CD8-positive, alpha-beta memory T cell (primary cell): Measurements from ENCODE around the gene OSBPL9. TPM values are rescaled to one million over a fixed set of nuclear protein-coding genes. Genes with fewer than 3 reads are reported as not detected.
"Not testable (repeated sequence)": the region's sequence is repeated elsewhere in the genome, so short reads cannot be mapped to it uniquely, and the experiment has no call there.

ENCODE experiments used
- CTCF ChIA-PET: fragments of 350-600 bp; sonication (Branson Sonifier 250); formaldehyde crosslinking; loops from one replicate; lab custom pipeline; 2021; ENCODE audit warnings: antibody characterized with exemption; lab: Charles Lee
- POLR2A ChIA-PET: fragments of 350-600 bp; sonication (Branson Sonifier 250); formaldehyde crosslinking; loops from one replicate; lab custom pipeline; 2021; ENCODE audit warnings: antibody characterized with exemption; lab: Charles Lee
- DNase-seq, 5 donors: peaks; one replicate each; pipeline versions ENCODE4 v3.0.0 to v3.0.0-alpha.2; 2020 to 2022; ENCODE audit warnings: mixed read lengths in 1 of 5
- H3K27ac ChIP-seq: one replicate; pipeline ENCODE4 v1.7.0; 2013; ENCODE audit warnings: low read depth, mild to moderate bottlenecking, low read length, moderate library complexity
- H3K27me3 ChIP-seq: 2 replicates; pipeline ENCODE4 v1.7.0; 2013; ENCODE audit warnings: low read length, mild to moderate bottlenecking; ENCODE audit not compliant: insufficient read depth, poor library complexity, severe bottlenecking
- H3K36me3 ChIP-seq: 2 replicates; pipeline ENCODE4 v1.7.0; 2013; ENCODE audit warnings: mild to moderate bottlenecking, low read length, moderate library complexity; ENCODE audit not compliant: insufficient read depth
- H3K4me1 ChIP-seq: 2 replicates; pipeline ENCODE4 v1.7.0; 2013; ENCODE audit warnings: mild to moderate bottlenecking, low read length, moderate library complexity; ENCODE audit not compliant: insufficient read depth
- H3K4me3 ChIP-seq: 2 replicates; pipeline ENCODE4 v1.7.0; 2013; ENCODE audit warnings: mild to moderate bottlenecking, low read length
- H3K9me3 ChIP-seq: 2 replicates; pipeline ENCODE4 v1.7.0; 2013; ENCODE audit warnings: mild to moderate bottlenecking, low read length
- H3K27ac Mint-ChIP-seq, 8 donors: one replicate each; pipeline ENCODE4 v1.8.0; 2020 to 2021; ENCODE audit warnings: mixed read lengths in 8 of 8, mild to moderate bottlenecking in 6 of 8, inconsistent platforms in 3 of 8, moderate library complexity in 3 of 8
- H3K27me3 Mint-ChIP-seq, 2 donors: one replicate each; pipeline ENCODE4 v1.8.0; 2020 to 2021; ENCODE audit warnings: mixed read lengths in 2 of 2, mild to moderate bottlenecking in 1 of 2, moderate library complexity in 1 of 2
- H3K36me3 Mint-ChIP-seq, 3 donors: one replicate each; pipeline ENCODE4 v1.8.0; 2020 to 2021; ENCODE audit warnings: mixed read lengths in 3 of 3, inconsistent platforms in 1 of 3, mild to moderate bottlenecking in 1 of 3
- H3K4me1 Mint-ChIP-seq, 3 donors: one replicate each; pipeline ENCODE4 v1.8.0; 2020 to 2021; ENCODE audit warnings: mixed read lengths in 3 of 3, inconsistent platforms in 1 of 3, mild to moderate bottlenecking in 1 of 3
- H3K4me3 Mint-ChIP-seq, 7 donors: one replicate each; pipeline ENCODE4 v1.8.0; 2020 to 2021; ENCODE audit warnings: mixed read lengths in 7 of 7, mild to moderate bottlenecking in 6 of 7, moderate library complexity in 4 of 7, inconsistent platforms in 2 of 7
- H3K9me3 Mint-ChIP-seq, 5 donors: one replicate each; pipeline ENCODE4 v1.8.0; 2020 to 2022; ENCODE audit warnings: mixed read lengths in 5 of 5, mild to moderate bottlenecking in 3 of 5, moderate library complexity in 2 of 5, inconsistent platforms in 1 of 5
- polyA plus RNA-seq: library from polyadenylated mRNA; unstranded; fragments of 300-500 nt; fragmentation: Illumina TruSeq; gene quantifications from one replicate; pipeline ENCODE4 v1.2.3, GENCODE V29; 2021
- total RNA-seq, 2 experiments: library from RNA; stranded (reverse); gene quantifications; one replicate each; pipeline ENCODE4 v1.2.3, GENCODE V29; 2021

Gene OSBPL9
- total and polyA plus RNA-seq, 3 experiments from 2014 or later, result 43.4 to 48.0 (median 47.6) TPM

DNA sequence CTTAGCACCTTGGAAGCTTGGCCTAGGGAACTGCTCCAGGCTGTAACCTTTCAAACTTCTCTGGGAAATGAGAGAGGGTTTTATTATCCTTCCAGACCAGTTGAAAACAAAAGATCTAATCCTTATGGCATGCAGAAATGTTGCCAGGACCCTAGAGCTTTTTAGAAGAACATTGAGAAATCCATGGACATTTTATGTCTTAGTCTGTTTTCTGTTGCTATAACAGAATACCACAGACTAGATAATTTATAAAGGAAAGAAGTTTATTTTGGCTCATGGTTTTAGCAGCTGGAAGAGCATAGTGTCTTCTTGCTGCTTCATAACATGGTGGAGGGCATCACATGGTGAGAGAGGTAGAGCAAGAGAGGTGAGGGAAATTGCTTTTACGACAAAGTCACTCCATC lies 25.8 kb downstream of the OSBPL9 start:
- POLR2A ChIA-PET, result no interaction called here
- no peaks in the 10 kb centered on the region for H3K9me3 ChIP-seq
- no peaks in the 10 kb centered on the region for H3K4me1 ChIP-seq
- no peak for DNase-seq
- Mint-ChIP-seq H3K36me3 (peaks cover 5 to 18% (median 11%) of the 10 kb centered on the region in 3 donors), H3K4me1 (peaks cover 11 to 40% (median 31%) of the 10 kb centered on the region in 3 donors), H3K27me3 (no peaks in the 10 kb centered on the region), H3K27ac (peak overlapping the region in 1 of 8 donors; percentile 25), H3K9me3 (peaks cover 0 to 2% (median 0%) of the 10 kb centered on the region in 5 donors), H3K4me3 (no peak overlapping the region)
- H3K27ac ChIP-seq, result no peak overlapping the region
- H3K4me3 ChIP-seq, result no peak overlapping the region
- H3K36me3 ChIP-seq, result no peaks in the 10 kb centered on the region
- CTCF ChIA-PET, result no interaction called here
- no peaks in the 10 kb centered on the region for H3K27me3 ChIP-seq

DNA sequence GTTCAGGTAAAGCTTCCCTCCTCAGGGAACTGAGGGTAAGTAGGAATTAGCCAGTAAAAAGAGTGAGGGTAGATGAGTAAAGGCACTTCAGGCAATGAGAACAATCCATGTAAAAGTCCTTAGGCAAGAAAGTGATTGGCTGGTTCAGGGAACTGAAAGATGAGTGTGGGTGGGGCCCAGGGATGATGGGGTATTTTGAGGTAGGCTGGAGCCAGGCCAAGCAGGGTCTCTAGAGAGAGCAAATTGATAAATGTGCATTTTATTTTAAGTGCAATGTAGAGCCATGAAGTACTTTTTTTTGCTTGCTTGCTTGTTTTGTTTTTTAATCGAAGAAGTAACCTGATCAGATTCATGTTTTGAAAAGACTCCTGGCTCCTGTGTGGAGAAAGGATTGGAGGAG lies 26.5 kb downstream of the OSBPL9 start:
- ChIA-PET CTCF (no interaction called here), POLR2A (no interaction called here)
- Histone ChIP-seq H3K4me1 (no peaks in the 10 kb centered on the region), H3K36me3 (no peaks in the 10 kb centered on the region), H3K27ac (no peak overlapping the region), H3K9me3 (no peaks in the 10 kb centered on the region), H3K27me3 (no peaks in the 10 kb centered on the region), H3K4me3 (no peak overlapping the region)
- no peaks in the 10 kb centered on the region for H3K27me3 Mint-ChIP-seq
- no peak for DNase-seq
- H3K36me3 Mint-ChIP-seq, result peaks cover 5 to 18% (median 11%) of the 10 kb centered on the region in 3 donors
- H3K9me3 Mint-ChIP-seq, result peaks cover 0 to 2% (median 0%) of the 10 kb centered on the region in 5 donors
- H3K27ac Mint-ChIP-seq, result peak overlapping the region in 2 of 8 donors; percentile 56 to 77
- no peak overlapping the region for H3K4me3 Mint-ChIP-seq
- peaks cover 13 to 42% (median 26%) of the 10 kb centered on the region in 3 donors for H3K4me1 Mint-ChIP-seq

DNA sequence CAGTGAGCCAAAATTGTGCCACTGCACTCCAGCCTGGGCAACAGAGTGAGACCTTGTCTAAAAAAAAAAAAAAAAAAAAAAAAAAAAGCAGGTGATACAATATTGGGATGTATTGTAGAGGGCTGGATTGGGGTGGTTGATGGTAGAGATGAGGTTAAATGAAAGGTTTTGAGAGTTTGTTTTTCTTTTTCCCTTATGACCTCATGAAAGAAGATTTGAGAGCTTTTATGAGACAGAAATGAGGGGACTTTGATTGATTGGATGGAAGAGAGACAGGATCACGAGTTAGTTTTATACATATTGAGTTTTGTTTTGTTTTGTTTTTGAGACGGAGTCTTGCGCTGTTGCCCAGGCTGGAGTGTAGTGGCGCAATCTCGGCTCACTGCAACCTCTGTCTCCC lies 27.1 kb downstream of the OSBPL9 start:
- no peak for DNase-seq
- no peak overlapping the region for H3K4me3 Mint-ChIP-seq
- H3K27me3 Mint-ChIP-seq, result no peaks in the 10 kb centered on the region
- POLR2A ChIA-PET, result no interaction called here
- Histone ChIP-seq H3K36me3 (no peaks in the 10 kb centered on the region), H3K27me3 (no peaks in the 10 kb centered on the region), H3K27ac (no peak overlapping the region), H3K4me3 (no peak overlapping the region), H3K4me1 (no peaks in the 10 kb centered on the region), H3K9me3 (no peaks in the 10 kb centered on the region)
- CTCF ChIA-PET, result no interaction called here
- H3K27ac Mint-ChIP-seq, result no peak overlapping the region
- H3K4me1 Mint-ChIP-seq, result peaks cover 12 to 41% (median 25%) of the 10 kb centered on the region in 3 donors
- peaks cover 0 to 2% (median 0%) of the 10 kb centered on the region in 5 donors for H3K9me3 Mint-ChIP-seq
- peaks cover 5 to 18% (median 11%) of the 10 kb centered on the region in 3 donors for H3K36me3 Mint-ChIP-seq

DNA sequence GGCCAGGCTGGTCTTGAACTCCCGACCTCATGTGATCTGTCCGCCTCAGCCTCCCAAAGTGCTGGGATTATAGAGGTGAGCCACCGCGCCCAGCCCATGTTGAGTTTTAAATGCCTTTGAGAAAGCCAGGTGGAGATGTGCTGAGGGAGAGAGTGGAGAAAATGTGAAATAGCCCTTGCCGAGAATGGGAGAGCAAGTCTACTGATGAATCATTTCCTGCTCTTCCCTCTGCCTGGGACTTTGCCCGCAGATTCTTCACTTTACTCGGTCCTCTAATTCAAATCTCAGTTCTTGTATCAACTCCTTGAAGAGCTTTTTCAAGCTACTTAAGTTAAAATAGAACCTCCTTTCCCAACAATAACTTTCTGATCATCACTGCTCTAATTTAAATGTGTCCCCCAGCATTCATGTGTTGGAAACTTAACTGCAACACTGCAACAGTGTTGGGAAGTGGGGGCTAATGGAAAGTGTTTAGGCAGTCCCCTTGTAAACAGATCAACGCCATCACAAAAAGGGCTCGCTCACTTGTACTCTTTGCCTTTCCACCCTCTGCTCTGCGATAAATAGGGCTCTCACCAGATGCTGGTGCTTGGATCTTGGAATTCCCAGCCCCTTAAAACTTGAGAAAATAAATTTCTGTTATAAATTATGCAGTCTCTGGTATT lies 27.8 kb downstream of the OSBPL9 start:
- ChIA-PET CTCF (no interaction called here), POLR2A (no interaction called here)
- H3K4me3 Mint-ChIP-seq, result no peak overlapping the region

DNA sequence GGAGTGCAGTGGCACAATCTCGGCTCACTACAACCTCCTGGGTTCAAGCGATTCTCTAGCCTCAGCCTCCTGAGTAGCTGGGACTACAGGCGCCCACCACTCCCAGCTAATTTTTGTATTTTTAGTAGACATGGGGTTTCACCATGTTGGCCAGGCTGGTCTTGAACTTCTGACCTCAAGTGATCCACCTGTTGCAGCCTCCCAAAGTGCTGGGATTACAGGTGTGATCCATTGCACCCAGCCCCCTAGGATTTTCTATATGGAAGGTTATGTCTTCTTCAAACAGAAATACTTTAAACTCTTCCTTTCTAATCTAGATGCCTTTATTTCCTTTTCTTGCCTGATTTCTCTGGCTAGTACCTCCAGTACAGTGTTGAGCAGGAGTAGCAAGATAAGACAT lies 29.7 kb downstream of the OSBPL9 start:
- peaks cover 5 to 15% (median 11%) of the 10 kb centered on the region in 3 donors for H3K36me3 Mint-ChIP-seq
- H3K4me3 ChIP-seq, H3K9me3 ChIP-seq, H3K27me3 ChIP-seq, H3K9me3 Mint-ChIP-seq, H3K4me3 Mint-ChIP-seq, CTCF ChIA-PET, DNase-seq, POLR2A ChIA-PET, H3K27ac ChIP-seq, H3K36me3 ChIP-seq, H3K27me3 Mint-ChIP-seq, H3K27ac Mint-ChIP-seq, H3K4me1 ChIP-seq: not testable (repeated sequence)
- peaks cover 16 to 40% (median 20%) of the 10 kb centered on the region in 3 donors for H3K4me1 Mint-ChIP-seq

More for the DNA sequence above, 27.8 kb downstream of the OSBPL9 start:
- Mint-ChIP-seq H3K36me3 (peaks cover 5 to 18% (median 11%) of the 10 kb centered on the region in 3 donors), H3K27ac (no peak overlapping the region), H3K27me3 (no peaks in the 10 kb centered on the region), H3K4me1 (peaks cover 11 to 40% (median 20%) of the 10 kb centered on the region in 3 donors), H3K9me3 (peaks cover 0 to 2% (median 0%) of the 10 kb centered on the region in 5 donors)
- Histone ChIP-seq H3K36me3 (no peaks in the 10 kb centered on the region), H3K27me3 (no peaks in the 10 kb centered on the region), H3K27ac (no peak overlapping the region), H3K4me3 (no peak overlapping the region), H3K9me3 (no peaks in the 10 kb centered on the region), H3K4me1 (no peaks in the 10 kb centered on the region)
- DNase-seq, result no peak

DNA sequence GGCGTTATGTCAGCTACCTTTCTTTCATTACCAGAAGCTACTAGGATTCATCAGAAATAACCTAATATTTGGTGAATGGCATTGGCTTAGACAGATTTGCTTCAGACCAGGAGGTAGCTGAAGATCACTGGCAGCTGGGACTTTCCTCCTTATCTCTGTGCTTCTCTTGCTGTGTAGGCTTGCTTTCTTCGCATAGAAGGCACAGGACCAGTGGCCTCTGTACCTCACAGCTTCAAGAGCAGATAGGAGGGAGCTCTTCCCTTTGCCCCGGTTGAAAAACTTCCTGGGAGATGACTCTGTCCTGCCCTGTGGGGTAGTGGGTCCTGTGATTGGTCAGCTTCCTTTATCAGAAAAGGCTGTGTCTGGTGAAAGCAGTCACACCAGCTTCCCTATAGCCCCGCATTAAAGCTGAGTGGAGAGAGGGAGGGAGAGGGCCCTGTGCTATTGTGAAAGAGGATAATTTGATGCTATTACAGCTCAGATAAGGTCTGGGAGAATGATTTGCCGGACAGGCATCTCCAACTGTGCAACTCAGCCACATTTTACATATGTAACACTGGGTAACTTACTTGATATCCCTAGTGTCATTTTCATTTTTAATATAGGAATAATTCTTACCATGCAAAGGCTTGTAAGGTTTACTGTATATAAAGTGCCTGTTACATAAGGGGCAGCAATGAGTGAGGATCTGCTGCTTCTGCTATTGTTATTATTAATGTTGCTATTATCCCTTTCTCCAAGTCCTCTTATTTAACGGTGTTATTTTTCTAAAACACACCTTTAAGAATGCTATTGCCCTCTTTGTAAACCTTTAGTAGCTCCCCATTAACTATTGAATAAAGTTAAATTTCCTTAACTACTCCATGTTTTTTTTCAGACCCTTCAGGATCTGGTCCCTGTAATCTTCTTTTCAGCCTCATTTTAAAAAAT lies 31.6 kb downstream of the OSBPL9 start:
- no peaks in the 10 kb centered on the region for H3K27me3 ChIP-seq
- no peaks in the 10 kb centered on the region for H3K9me3 ChIP-seq
- ChIA-PET POLR2A (no interaction called here), CTCF (no interaction called here)
- Mint-ChIP-seq H3K4me1 (peaks cover 16 to 33% (median 20%) of the 10 kb centered on the region in 3 donors), H3K9me3 (peaks cover 0 to 2% (median 0%) of the 10 kb centered on the region in 5 donors), H3K36me3 (peaks cover 4 to 21% (median 8%) of the 10 kb centered on the region in 3 donors), H3K27me3 (no peaks in the 10 kb centered on the region), H3K27ac (no peak overlapping the region), H3K4me3 (no peak overlapping the region)
- H3K4me1 ChIP-seq, result no peaks in the 10 kb centered on the region
- no peaks in the 10 kb centered on the region for H3K36me3 ChIP-seq
- H3K27ac ChIP-seq, result no peak overlapping the region
- H3K4me3 ChIP-seq, result no peak overlapping the region
- DNase-seq, result no peak

DNA sequence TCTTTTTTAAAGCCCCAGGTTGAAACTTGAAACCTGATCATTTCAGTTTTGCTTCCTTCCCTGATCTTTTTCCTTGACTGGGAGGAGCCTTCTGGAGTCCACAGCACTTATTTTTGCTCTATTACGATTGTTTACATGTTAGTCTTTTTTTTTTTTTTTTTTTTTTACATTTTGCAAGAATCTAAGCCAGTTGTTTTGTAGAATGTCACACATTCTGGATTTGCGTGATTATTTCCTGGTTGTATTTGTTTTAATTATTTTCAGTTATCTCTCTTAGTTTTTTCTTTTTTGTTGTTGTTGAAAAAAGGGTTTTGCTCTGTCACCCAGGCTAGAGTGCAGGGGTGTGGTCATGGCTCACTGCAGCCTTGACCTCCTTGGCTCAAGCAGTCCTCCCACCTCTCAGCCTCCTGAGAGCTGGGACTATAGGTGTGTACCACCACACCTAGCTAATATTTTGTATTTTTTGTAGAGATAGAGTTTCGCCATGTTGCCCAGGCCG lies 32.8 kb downstream of the OSBPL9 start:
- no peak for DNase-seq
- ChIA-PET POLR2A (no interaction called here), CTCF (no interaction called here)
- Histone ChIP-seq H3K4me1 (no peaks in the 10 kb centered on the region), H3K4me3 (no peak overlapping the region), H3K27ac (peak overlapping the region; percentile 35), H3K9me3 (no peaks in the 10 kb centered on the region), H3K27me3 (no peaks in the 10 kb centered on the region), H3K36me3 (no peaks in the 10 kb centered on the region)
- Mint-ChIP-seq H3K4me3 (no peak overlapping the region), H3K9me3 (peaks cover 0 to 2% (median 0%) of the 10 kb centered on the region in 5 donors), H3K27me3 (no peaks in the 10 kb centered on the region), H3K27ac (no peak overlapping the region), H3K36me3 (peaks cover 4 to 22% (median 6%) of the 10 kb centered on the region in 3 donors), H3K4me1 (peaks cover 15 to 25% (median 16%) of the 10 kb centered on the region in 3 donors)

DNA sequence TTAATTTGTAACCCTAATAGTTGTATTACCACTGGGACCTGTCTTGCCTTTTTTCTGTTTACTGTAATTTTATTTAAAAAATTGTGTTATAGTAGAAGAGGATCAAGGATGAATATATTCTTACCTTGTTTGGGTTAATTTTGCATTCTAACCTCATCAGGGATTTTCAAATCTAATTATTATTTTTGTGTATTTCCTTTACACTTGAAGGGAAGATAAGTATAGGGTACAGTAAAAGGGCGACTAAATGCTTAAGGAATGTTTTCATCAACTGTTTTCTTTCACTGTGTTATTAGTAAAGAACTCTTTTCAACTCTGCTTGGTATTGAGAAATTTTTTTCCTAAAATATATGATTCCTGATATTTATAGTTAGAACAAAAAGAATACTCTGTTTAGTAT lies 33.3 kb downstream of the OSBPL9 start:
- Mint-ChIP-seq H3K27me3 (no peaks in the 10 kb centered on the region), H3K27ac (peak overlapping the region in 2 of 8 donors; percentile 17 to 25), H3K4me1 (peaks cover 11 to 20% (median 13%) of the 10 kb centered on the region in 3 donors), H3K4me3 (no peak overlapping the region), H3K36me3 (peaks cover 5 to 26% (median 6%) of the 10 kb centered on the region in 3 donors), H3K9me3 (peaks cover 0 to 2% (median 0%) of the 10 kb centered on the region in 5 donors)
- Histone ChIP-seq H3K36me3 (no peaks in the 10 kb centered on the region), H3K4me3 (no peak overlapping the region), H3K4me1 (no peaks in the 10 kb centered on the region), H3K9me3 (no peaks in the 10 kb centered on the region), H3K27ac (peak overlapping the region; percentile 35), H3K27me3 (no peaks in the 10 kb centered on the region)
- POLR2A ChIA-PET, result no interaction called here
- CTCF ChIA-PET, result no interaction called here
- DNase-seq, result no peak
